HS-5 (cell line): Measurements from ENCODE around the gene HDDC3.

Source experiments
- DNase-seq: peaks from one replicate; pipeline ENCODE4 v3.0.0-alpha.2; 2012; ENCODE audit warnings: low read depth

Gene HDDC3

GRCh38 chr15:90891346-90891949 is 40.9 kb downstream of the HDDC3 start:
- DNase-seq, result no peak

- DNase-seq, result no peak
These were observed 41.5 kb downstream of the HDDC3 start for GRCh38 chr15:90890839-90891238.

GRCh38 chr15:90889736-90890456 is 42.5 kb downstream of the HDDC3 start:
- DNase-seq, result no peak

GRCh38 chr15:90889313-90889730 is 43.0 kb downstream of the HDDC3 start:
- DNase-seq, result no peak

GRCh38 chr15:90887037-90887481 is 45.3 kb downstream of the HDDC3 start:
- no peak for DNase-seq

GRCh38 chr15:90886291-90886614 is 46.1 kb downstream of the HDDC3 start:
- DNase-seq, result no peak

GRCh38 chr15:90885432-90886290 is 46.7 kb downstream of the HDDC3 start:
- DNase-seq, result no peak

GRCh38 chr15:90884719-90885431 is 47.5 kb downstream of the HDDC3 start:
- no peak for DNase-seq

DNA sequence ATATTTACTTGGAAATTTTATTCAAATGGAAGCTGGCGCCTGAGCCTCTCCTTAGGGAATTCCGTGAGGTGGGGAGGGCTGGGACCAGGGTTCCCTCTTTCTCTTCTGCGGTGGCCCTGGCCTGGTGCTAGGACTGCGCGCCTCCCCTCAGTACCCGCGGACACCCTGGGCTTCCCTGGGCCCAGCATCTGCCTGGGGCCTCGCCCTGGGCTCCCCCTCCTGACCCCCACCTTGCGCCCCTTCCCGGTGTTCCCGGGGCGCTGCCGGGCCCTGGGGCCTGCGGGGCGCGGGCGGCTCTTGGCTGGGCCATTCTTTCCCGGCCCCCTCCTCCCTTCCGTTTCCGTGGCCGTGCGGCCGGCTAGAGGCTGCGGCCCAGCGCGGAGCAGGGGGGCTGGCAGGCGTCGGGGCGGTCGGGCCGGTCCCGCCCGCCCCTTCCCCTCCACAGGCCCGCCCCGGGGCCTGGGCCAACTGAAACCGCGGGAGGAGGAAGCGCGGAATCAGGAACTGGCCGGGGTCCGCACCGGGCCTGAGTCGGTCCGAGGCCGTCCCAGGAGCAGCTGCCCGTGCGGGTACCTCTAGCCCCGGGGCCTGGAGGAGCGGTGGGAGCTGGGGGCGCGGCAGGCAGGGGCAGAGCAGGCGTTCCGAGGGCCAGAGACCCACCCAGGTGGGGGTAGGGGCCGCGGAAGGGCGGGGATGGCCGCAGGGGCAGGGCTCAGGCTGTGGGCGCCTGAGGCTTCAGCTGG is 48.2 kb downstream of the HDDC3 start, which contains the start of gene FES:
FES (plus strand) TSS at position 529 of the 743 bp plus-strand sequence. CDS start 542 bp downstream, outside the sequence.
- DNase-seq, result no peak

DNA sequence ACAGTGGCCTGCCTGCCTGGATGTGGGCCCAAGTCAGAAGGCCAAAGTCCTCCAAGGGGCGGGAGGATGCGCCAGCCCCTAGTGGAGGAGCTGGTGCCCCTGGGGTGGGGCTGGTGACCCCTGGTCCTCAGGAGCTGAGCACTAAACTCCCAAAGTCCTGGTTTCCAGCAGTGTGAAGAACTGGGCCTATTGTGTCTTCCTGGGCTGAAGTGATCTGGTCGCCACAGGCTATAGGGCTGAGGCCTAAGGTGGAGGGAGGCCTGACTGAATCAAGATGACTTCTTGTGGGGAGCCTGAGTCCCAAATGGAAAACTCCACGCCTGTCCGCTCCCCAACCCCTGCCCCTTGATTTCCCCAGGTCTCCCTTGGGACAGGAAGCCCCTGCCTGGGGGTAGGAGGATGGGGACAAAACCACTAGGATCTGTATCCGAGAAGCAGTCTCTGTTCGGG is 48.8 kb downstream of the HDDC3 start:
- no peak for DNase-seq

GRCh38 chr15:90882781-90883525 is 49.4 kb downstream of the HDDC3 start:
- DNase-seq, result no peak

- DNase-seq, result no peak
These were observed 50.2 kb downstream of the HDDC3 start for GRCh38 chr15:90881978-90882721.

- no peak for DNase-seq
These were observed 51.0 kb downstream of the HDDC3 start for GRCh38 chr15:90881181-90881977.

- DNase-seq, result no peak
These were observed 51.8 kb downstream of the HDDC3 start for GRCh38 chr15:90880381-90881145.
